ENCODE measurements around the gene C4orf50. TPM values are rescaled to one million over a fixed set of nuclear protein-coding genes. Genes with fewer than 3 reads are reported as not detected.

The C4orf50 gene
- total and polyA plus RNA-seq, 2 experiments from 2014 or later, result 0.06 to 0.31 TPM

GRCh38 chr4:6056976-6057766, 38.9 kb upstream of the C4orf50 start (continued):
- TF ChIP-seq, protein P1, sequence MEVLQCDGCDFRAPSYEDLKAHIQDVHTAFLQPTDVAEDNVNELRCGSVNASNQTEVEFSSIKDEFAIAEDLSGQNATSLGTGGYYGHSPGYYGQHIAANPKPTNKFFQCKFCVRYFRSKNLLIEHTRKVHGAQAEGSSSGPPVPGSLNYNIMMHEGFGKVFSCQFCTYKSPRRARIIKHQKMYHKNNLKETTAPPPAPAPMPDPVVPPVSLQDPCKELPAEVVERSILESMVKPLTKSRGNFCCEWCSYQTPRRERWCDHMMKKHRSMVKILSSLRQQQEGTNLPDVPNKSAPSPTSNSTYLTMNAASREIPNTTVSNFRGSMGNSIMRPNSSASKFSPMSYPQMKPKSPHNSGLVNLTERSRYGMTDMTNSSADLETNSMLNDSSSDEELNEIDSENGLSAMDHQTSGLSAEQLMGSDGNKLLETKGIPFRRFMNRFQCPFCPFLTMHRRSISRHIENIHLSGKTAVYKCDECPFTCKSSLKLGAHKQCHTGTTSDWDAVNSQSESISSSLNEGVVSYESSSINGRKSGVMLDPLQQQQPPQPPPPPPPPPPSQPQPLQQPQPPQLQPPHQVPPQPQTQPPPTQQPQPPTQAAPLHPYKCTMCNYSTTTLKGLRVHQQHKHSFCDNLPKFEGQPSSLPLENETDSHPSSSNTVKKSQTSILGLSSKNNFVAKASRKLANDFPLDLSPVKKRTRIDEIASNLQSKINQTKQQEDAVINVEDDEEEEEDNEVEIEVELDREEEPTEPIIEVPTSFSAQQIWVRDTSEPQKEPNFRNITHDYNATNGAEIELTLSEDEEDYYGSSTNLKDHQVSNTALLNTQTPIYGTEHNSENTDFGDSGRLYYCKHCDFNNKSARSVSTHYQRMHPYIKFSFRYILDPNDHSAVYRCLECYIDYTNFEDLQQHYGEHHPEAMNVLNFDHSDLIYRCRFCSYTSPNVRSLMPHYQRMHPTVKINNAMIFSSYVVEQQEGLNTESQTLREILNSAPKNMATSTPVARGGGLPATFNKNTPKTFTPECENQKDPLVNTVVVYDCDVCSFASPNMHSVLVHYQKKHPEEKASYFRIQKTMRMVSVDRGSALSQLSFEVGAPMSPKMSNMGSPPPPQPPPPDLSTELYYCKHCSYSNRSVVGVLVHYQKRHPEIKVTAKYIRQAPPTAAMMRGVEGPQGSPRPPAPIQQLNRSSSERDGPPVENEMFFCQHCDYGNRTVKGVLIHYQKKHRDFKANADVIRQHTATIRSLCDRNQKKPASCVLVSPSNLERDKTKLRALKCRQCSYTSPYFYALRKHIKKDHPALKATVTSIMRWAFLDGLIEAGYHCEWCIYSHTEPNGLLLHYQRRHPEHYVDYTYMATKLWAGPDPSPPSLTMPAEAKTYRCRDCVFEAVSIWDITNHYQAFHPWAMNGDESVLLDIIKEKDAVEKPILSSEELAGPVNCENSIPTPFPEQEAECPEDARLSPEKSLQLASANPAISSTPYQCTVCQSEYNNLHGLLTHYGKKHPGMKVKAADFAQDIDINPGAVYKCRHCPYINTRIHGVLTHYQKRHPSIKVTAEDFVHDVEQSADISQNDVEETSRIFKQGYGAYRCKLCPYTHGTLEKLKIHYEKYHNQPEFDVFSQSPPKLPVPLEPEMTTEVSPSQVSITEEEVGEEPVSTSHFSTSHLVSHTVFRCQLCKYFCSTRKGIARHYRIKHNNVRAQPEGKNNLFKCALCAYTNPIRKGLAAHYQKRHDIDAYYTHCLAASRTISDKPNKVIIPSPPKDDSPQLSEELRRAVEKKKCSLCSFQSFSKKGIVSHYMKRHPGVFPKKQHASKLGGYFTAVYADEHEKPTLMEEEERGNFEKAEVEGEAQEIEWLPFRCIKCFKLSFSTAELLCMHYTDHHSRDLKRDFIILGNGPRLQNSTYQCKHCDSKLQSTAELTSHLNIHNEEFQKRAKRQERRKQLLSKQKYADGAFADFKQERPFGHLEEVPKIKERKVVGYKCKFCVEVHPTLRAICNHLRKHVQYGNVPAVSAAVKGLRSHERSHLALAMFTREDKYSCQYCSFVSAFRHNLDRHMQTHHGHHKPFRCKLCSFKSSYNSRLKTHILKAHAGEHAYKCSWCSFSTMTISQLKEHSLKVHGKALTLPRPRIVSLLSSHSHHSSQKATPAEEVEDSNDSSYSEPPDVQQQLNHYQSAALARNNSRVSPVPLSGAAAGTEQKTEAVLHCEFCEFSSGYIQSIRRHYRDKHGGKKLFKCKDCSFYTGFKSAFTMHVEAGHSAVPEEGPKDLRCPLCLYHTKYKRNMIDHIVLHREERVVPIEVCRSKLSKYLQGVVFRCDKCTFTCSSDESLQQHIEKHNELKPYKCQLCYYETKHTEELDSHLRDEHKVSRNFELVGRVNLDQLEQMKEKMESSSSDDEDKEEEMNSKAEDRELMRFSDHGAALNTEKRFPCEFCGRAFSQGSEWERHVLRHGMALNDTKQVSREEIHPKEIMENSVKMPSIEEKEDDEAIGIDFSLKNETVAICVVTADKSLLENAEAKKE (CRISPR knock-in tag; IDR thresholded peaks at IDR 0.05), result no peak
- TF ChIP-seq, protein P2, sequence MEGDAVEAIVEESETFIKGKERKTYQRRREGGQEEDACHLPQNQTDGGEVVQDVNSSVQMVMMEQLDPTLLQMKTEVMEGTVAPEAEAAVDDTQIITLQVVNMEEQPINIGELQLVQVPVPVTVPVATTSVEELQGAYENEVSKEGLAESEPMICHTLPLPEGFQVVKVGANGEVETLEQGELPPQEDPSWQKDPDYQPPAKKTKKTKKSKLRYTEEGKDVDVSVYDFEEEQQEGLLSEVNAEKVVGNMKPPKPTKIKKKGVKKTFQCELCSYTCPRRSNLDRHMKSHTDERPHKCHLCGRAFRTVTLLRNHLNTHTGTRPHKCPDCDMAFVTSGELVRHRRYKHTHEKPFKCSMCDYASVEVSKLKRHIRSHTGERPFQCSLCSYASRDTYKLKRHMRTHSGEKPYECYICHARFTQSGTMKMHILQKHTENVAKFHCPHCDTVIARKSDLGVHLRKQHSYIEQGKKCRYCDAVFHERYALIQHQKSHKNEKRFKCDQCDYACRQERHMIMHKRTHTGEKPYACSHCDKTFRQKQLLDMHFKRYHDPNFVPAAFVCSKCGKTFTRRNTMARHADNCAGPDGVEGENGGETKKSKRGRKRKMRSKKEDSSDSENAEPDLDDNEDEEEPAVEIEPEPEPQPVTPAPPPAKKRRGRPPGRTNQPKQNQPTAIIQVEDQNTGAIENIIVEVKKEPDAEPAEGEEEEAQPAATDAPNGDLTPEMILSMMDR (conservative IDR thresholded peaks at IDR 0.05; ENCODE audit: low read depth in 2 of 2), result no peak
- TF ChIP-seq JUNB (IDR thresholded peaks at IDR 0.05; ENCODE audit: unreplicated experiment) (no peak), ZNF114 (CRISPR knock-in tag; IDR thresholded peaks at IDR 0.05) (no peak), NANOG (IDR thresholded peaks at IDR 0.05; ENCODE audit: borderline replicate concordance) (no peak)

DNA sequence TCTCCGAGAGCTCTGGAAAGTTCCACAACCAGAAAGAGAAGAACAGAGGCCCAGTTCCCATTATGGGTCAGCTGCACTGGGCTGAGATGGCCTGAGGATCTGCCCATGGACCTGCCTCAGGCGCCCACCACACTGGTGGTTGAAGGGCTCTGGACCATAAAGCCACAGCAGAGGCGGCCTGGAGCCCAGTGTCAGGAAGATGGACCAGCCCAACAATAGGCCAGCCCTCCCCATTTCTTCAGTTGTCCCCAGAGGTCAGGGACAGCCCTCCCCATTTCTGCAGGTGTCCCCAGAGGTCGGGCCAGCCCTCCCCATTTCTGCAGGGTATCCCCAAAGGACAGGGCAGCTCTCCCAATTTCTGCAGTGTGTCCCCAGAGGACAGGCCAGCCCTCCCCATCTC, 37.2 kb upstream of the C4orf50 start:
- H3K9me3 Mint-ChIP-seq, result peaks cover 35% of the 10 kb centered on the region
- DNase-seq (ENCODE audit: low spot score), result no peak
- TF ChIP-seq CREB1 (CRISPR knock-in tag; IDR thresholded peaks at IDR 0.05; ENCODE audit: low read depth), result no peak
- no peak for TF ChIP-seq ETS1 (IDR thresholded peaks at IDR 0.05)
- no peak for TF ChIP-seq REST (IDR thresholded peaks at IDR 0.05; ENCODE audit: unreplicated experiment)
- no peak for TF ChIP-seq POLR2AphosphoS5 (IDR thresholded peaks at IDR 0.05; ENCODE audit: low read depth)
- no peak for TF ChIP-seq STAT1 (IDR thresholded peaks at IDR 0.05; ENCODE audit: unreplicated experiment)
- no peak for TF ChIP-seq EZH2 (IDR thresholded peaks at IDR 0.05; ENCODE audit: low read depth, unreplicated experiment)
- no peak for TF ChIP-seq EZH2phosphoT487 (IDR thresholded peaks at IDR 0.05; ENCODE audit: unreplicated experiment)

More for the DNA sequence above, 37.2 kb upstream of the C4orf50 start:
- H3K4me3 Mint-ChIP-seq, result no peak overlapping the region
- Histone ChIP-seq H3K36me3 (ENCODE audit: insufficient read depth) (no peaks in the 10 kb centered on the region; the same call in 1 of the 2 replicates), H3K4me3 (no peak overlapping the region), H3F3A (replicated peaks; ENCODE audit: low read depth) (no peaks in the 10 kb centered on the region), H3K27ac (ENCODE audit: low read depth) (no peak overlapping the region), H3K9me2 (ENCODE audit: insufficient read depth) (no peaks in the 10 kb centered on the region), H3K4me2 (no peak overlapping the region), H3K27me3 (ENCODE audit: insufficient read depth) (no peaks in the 10 kb centered on the region), H2AFZ (no peak overlapping the region), H3K79me2 (replicated peaks; ENCODE audit: insufficient read depth) (no peaks in the 10 kb centered on the region), H3K4me1 (ENCODE audit: insufficient read depth) (no peaks in the 10 kb centered on the region), H4K20me1 (replicated peaks; ENCODE audit: insufficient read depth) (no peaks in the 10 kb centered on the region)
- no peak overlapping the region for H3K27ac Mint-ChIP-seq
- H3K4me1 Mint-ChIP-seq, result peaks cover 2% of the 10 kb centered on the region; the same call in 1 of the 3 replicates
- H3K36me3 Mint-ChIP-seq (ENCODE audit: low read depth), result peaks cover 34% of the 10 kb centered on the region
- no peak for ATAC-seq
- peaks cover 2% of the 10 kb centered on the region for H3K27me3 Mint-ChIP-seq (ENCODE audit: insufficient read depth, low read depth, poor library complexity)

Data from GM23338 (cell line).